ENCODE results near the gene IER3IP1.

GRCh38 chr18:47149457-47150028 is 26.6 kb downstream of the IER3IP1 start:
- TF ChIP-seq CTCF (conservative IDR thresholded peaks at IDR 0.05) (no peak), EZH2 (IDR thresholded peaks at IDR 0.05; ENCODE audit: low read depth) (no peak)
